HUES6 (cell line): ENCODE results near the gene HLTF.
"Not testable (repeated sequence)": the region's sequence is repeated elsewhere in the genome, so short reads cannot be mapped to it uniquely, and the experiment has no call there.

Experiments used
- H3K27ac ChIP-seq: 2 replicates; pipeline ENCODE4 v1.7.0; 2013; ENCODE audit warnings: low read depth, mild to moderate bottlenecking, low read length, inconsistent platforms
- H3K27me3 ChIP-seq: 2 replicates; pipeline ENCODE4 v1.6.1; 2013; ENCODE audit warnings: low read length; ENCODE audit not compliant: control insufficient read depth, insufficient read depth
- H3K36me3 ChIP-seq: 2 replicates; pipeline ENCODE4 v1.6.1; 2013; ENCODE audit warnings: low read length; ENCODE audit not compliant: control insufficient read depth, insufficient read depth
- H3K4me1 ChIP-seq: 2 replicates; pipeline ENCODE4 v1.6.1; 2013; ENCODE audit warnings: low read length; ENCODE audit not compliant: control insufficient read depth, insufficient read depth
- H3K4me3 ChIP-seq: 2 replicates; pipeline ENCODE4 v1.5.1; 2013; ENCODE audit warnings: low read depth, low read length
- H3K9ac ChIP-seq: one replicate; pipeline ENCODE4 v1.6.1; 2013; ENCODE audit warnings: mild to moderate bottlenecking, low read length
- H3K9me3 ChIP-seq: 2 replicates; pipeline ENCODE4 v1.6.1; 2013; ENCODE audit warnings: low read depth, low read length; ENCODE audit not compliant: control insufficient read depth, insufficient read depth

HLTF gene

DNA sequence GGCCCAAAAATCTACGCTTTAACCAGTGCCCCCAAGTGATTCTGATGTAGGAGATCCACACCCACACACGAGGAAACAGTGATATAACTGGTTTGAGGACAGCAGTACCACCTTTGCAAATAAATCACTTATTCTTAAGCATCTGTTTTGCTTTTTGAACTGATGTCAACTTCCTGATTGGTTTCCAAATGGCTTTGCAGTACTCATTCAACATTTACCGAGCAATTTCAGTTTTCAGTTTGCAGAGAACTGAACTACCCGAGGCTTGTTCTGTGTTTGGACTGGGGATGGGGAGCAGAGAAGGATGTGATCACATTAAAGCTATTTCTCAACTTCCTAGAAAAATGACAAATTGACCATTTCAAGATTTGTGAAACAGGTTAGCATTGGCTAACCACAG lies 96.1 kb downstream of the HLTF start:
- Histone ChIP-seq H3K9me3 (no peaks in the 10 kb centered on the region), H3K27me3 (peaks cover 11% of the 10 kb centered on the region), H3K4me1 (peaks cover 17% of the 10 kb centered on the region), H3K27ac (no peak overlapping the region), H3K9ac (no peak overlapping the region), H3K36me3 (peaks cover 3% of the 10 kb centered on the region), H3K4me3 (no peak overlapping the region)

DNA sequence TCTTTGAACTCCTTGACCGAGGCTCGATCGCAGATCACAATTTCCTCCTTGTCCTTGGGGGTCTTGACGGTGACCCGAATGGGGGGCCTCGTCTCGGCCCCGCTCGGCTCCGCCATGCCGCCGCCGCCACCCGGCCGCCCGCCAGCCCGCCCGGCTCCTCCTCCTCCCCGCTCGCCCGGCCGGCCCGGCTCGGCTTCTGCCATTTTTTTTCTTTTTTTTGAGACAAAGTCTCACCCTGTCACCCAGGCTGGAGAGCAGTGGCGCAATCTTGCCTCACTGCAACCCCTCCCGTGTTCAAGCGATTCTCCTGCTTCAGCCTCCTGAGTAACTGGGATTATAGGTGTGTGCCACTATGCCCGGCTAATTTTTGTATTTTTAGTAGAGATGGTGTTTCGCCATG lies 98.8 kb downstream of the HLTF start:
- H3K4me3 ChIP-seq, H3K27ac ChIP-seq, H3K9me3 ChIP-seq, H3K9ac ChIP-seq, H3K27me3 ChIP-seq, H3K36me3 ChIP-seq: not testable (repeated sequence)
- H3K4me1 ChIP-seq, result peaks cover 19% of the 10 kb centered on the region

DNA sequence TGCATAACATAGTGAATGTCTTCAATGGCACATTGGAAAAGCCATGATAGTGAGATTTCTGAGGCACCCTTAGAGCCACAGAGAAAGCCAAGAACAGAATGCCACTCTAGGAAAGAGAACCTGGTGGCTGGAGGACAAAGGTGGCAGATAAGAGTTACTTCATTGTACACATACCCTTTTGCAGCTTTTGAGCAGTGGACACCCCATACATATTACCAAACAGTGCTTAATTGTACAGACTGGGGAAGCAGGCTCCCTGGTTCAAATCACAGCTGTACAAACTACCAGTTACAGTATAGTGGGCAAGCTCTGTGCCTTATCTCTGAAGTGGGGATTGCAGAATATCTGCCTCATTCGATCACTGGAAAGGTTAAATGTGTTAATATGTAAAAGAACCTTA lies 105.1 kb downstream of the HLTF start:
- no peak overlapping the region for H3K27ac ChIP-seq
- H3K4me3 ChIP-seq, result no peak overlapping the region
- H3K36me3 ChIP-seq, result no peaks in the 10 kb centered on the region
- 0 out of 2 replicates have a peak, but pooled peaks cover 2% of the 10 kb centered on the region for H3K9me3 ChIP-seq
- H3K9ac ChIP-seq, result no peak overlapping the region
- H3K4me1 ChIP-seq, result 0 out of 2 replicates have a peak, but pooled peaks cover 2% of the 10 kb centered on the region
- no peaks in the 10 kb centered on the region for H3K27me3 ChIP-seq
